Panc1 (cell line): Measurements from ENCODE around the gene PODNL1. TPM values are rescaled to one million over a fixed set of nuclear protein-coding genes. Genes with fewer than 3 reads are reported as not detected.

Source experiments
- ATAC-seq: fragments of 200-7000 bp; cut with Tn5 transposase; 2 replicates; pipeline ENCODE4 v1.9.1; 2020; ENCODE audit warnings: mild to moderate bottlenecking, moderate library complexity
- BruUV-seq: library from RNA; stranded (reverse); fragments of 400-500 nt; replicated peaks from 2 replicates; lab custom pipeline; 2021; lab: Mats Ljungman, UMichigan
- CTCF ChIA-PET: fragments of 300-600 bp; sonication (Branson Sonifier 250); formaldehyde crosslinking; loops from one replicate; lab custom pipeline; 2022; ENCODE audit warnings: antibody characterized with exemption; lab: Charles Lee
- POLR2A ChIA-PET: fragments of 300-600 bp; sonication (Branson Sonifier 250); formaldehyde crosslinking; loops from one replicate; lab custom pipeline; 2022; ENCODE audit warnings: antibody characterized with exemption; lab: Charles Lee
- DNase-seq: peaks from one replicate; pipeline ENCODE4 v3.0.0-alpha.2; 2010; ENCODE audit warnings: low read depth, low spot score
- H3K27ac ChIP-seq: 2 replicates; pipeline ENCODE4 v1.5.1; 2011; ENCODE audit warnings: mild to moderate bottlenecking, low read length, inconsistent platforms
- H3K27me3 ChIP-seq: fragments of 200-500 bp; sonication (Bioruptor generic); 2 replicates; pipeline ENCODE4 v1.6.0; 2014; ENCODE audit warnings: low read length, inconsistent platforms; ENCODE audit not compliant: control insufficient read depth, insufficient read depth
- H3K36me3 ChIP-seq: fragments of 200-500 bp; sonication (Bioruptor generic); 2 replicates; pipeline ENCODE4 v1.5.1; 2014; ENCODE audit warnings: inconsistent platforms, mild to moderate bottlenecking, low read length, moderate library complexity; ENCODE audit not compliant: control insufficient read depth, insufficient read depth
- H3K4me1 ChIP-seq: 2 replicates; pipeline ENCODE4 v1.5.1; 2011; ENCODE audit warnings: inconsistent platforms, mild to moderate bottlenecking, low read length, moderate library complexity; ENCODE audit not compliant: control insufficient read depth, insufficient read depth
- H3K4me3 ChIP-seq, 2 experiments: 2 replicates each; pipeline ENCODE4 v1.5.1; 2011 to 2012; ENCODE audit warnings: low read depth in 2 of 2, low read length in 2 of 2, mild to moderate bottlenecking in 2 of 2, inconsistent platforms in 1 of 2, moderate library complexity in 1 of 2
- H3K9me3 ChIP-seq: fragments of 200-500 bp; sonication (Bioruptor generic); 2 replicates; pipeline ENCODE4 v1.5.1; 2014; ENCODE audit warnings: low read depth, mild to moderate bottlenecking, inconsistent platforms, low read length, moderate library complexity; ENCODE audit not compliant: control insufficient read depth, insufficient read depth
- POLR2AphosphoS5 ChIP-seq: IDR thresholded peaks from 2 replicates; pipeline ENCODE4 v1.6.1; 2012; ENCODE audit warnings: mild to moderate bottlenecking, low read depth, low read length, moderate library complexity
- SIN3A ChIP-seq: IDR thresholded peaks from 2 replicates; pipeline ENCODE4 v1.6.1; 2012; ENCODE audit warnings: low read depth, mild to moderate bottlenecking, low read length, moderate library complexity, borderline replicate concordance; ENCODE audit not compliant: insufficient read depth
- TCF7L2 ChIP-seq: IDR thresholded peaks from 2 replicates; pipeline ENCODE4 v1.6.1; 2011; ENCODE audit warnings: mild to moderate bottlenecking, low read depth, low read length, inconsistent platforms
- in situ Hi-C: cut with HindIII; loops from 2 replicates; pipeline ENCODE4 v1.10.0; 2016; ENCODE audit warnings: low sequenced_read_pairs, low pct_unique_long_range_greater_than_20kb
- intact Hi-C: fragments of 100-400 bp; cut with micrococcal nuclease; formaldehyde crosslinking; loops from one replicate; pipeline ENCODE4 v1.10.0; 2022; ENCODE audit not compliant: unreplicated experiment
- total RNA-seq: library from RNA; stranded (reverse); gene quantifications from one replicate; pipeline ENCODE4 v1.2.1, GENCODE V29; 2021; ENCODE audit not compliant: unreplicated experiment
- TF ChIP-seq, protein P1 (sequence below), 2 experiments: IDR thresholded peaks; 2 replicates each; pipeline ENCODE4 v1.6.1; 2011 to 2012; ENCODE audit warnings: low read depth in 2 of 2, control low read depth in 1 of 2, low read length in 1 of 2, mild to moderate bottlenecking in 1 of 2, moderate library complexity in 1 of 2; ENCODE audit not compliant: insufficient read depth in 1 of 2
- TF ChIP-seq, protein P2 (sequence below): fragments of 450-650 bp; IDR thresholded peaks from 2 replicates; pipeline ENCODE4 v1.5.1; 2017; ENCODE audit warnings: mild to moderate bottlenecking

The PODNL1 gene
- total RNA-seq, 1 experiment from 2014 or later, result 1.4 TPM

DNA sequence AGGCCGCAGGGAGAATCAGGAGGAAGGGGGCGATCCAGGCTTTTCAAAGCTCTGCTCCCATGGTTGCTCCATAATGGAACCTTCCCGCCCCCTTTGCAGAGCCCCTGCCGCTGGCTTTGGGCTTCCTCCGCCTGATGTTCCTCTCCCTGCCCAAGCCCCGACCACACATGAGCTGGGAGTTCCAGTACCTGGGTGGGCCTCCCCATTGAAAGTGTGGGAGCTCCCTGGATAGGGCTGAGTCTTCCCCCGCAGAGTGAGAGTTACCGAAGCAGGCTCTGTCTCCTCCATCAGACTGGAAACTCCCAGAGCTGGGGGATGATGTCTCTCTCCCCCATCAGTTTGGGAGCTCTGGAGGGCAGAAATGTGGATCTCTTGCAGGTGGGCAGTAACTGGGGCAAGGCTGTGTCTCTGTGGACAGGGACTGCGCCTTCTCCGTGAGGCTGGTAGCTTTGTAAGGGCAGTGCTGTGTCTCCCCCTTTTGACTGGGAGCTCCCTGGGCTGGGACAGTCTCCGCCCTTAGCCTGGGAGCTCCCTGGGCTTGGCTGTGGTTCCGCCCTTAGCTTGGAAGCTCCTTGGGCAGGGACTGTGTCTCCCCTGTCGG is 14.8 kb upstream of the PODNL1 start:
- POLR2A ChIA-PET, result interaction anchor here (0.5 kb wide), 1 partner anchor 80 kb away, joined by 9 read pairs; no protein-coding TSS in a partner anchor
- ATAC-seq (peak; percentile 44), DNase-seq (no peak)
- intact Hi-C loops, result no loop called here
- Histone ChIP-seq H3K27me3 (no peaks in the 10 kb centered on the region), H3K27ac (peak overlapping the region; percentile 84), H3K36me3 (no peaks in the 10 kb centered on the region; the same call in 1 of the 2 replicates), H3K9me3 (no peaks in the 10 kb centered on the region), H3K4me3 (peak overlapping the region; percentile 82 to 84), H3K4me1 (peaks cover 6% of the 10 kb centered on the region)
- CTCF ChIA-PET, result no interaction called here
- in situ Hi-C loops, result no loop called here
- 0 out of 2 replicates have a peak, but pooled peaks have one; percentile 13 for TF ChIP-seq SIN3A
- TF ChIP-seq, protein P1, sequence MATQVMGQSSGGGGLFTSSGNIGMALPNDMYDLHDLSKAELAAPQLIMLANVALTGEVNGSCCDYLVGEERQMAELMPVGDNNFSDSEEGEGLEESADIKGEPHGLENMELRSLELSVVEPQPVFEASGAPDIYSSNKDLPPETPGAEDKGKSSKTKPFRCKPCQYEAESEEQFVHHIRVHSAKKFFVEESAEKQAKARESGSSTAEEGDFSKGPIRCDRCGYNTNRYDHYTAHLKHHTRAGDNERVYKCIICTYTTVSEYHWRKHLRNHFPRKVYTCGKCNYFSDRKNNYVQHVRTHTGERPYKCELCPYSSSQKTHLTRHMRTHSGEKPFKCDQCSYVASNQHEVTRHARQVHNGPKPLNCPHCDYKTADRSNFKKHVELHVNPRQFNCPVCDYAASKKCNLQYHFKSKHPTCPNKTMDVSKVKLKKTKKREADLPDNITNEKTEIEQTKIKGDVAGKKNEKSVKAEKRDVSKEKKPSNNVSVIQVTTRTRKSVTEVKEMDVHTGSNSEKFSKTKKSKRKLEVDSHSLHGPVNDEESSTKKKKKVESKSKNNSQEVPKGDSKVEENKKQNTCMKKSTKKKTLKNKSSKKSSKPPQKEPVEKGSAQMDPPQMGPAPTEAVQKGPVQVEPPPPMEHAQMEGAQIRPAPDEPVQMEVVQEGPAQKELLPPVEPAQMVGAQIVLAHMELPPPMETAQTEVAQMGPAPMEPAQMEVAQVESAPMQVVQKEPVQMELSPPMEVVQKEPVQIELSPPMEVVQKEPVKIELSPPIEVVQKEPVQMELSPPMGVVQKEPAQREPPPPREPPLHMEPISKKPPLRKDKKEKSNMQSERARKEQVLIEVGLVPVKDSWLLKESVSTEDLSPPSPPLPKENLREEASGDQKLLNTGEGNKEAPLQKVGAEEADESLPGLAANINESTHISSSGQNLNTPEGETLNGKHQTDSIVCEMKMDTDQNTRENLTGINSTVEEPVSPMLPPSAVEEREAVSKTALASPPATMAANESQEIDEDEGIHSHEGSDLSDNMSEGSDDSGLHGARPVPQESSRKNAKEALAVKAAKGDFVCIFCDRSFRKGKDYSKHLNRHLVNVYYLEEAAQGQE (IDR thresholded peaks at IDR 0.05; ENCODE audit: insufficient read depth in 1 of 2, low read depth in 2 of 2, low read length in 1 of 2), result no peak
- no TSS peak for BruUV-seq

DNA sequence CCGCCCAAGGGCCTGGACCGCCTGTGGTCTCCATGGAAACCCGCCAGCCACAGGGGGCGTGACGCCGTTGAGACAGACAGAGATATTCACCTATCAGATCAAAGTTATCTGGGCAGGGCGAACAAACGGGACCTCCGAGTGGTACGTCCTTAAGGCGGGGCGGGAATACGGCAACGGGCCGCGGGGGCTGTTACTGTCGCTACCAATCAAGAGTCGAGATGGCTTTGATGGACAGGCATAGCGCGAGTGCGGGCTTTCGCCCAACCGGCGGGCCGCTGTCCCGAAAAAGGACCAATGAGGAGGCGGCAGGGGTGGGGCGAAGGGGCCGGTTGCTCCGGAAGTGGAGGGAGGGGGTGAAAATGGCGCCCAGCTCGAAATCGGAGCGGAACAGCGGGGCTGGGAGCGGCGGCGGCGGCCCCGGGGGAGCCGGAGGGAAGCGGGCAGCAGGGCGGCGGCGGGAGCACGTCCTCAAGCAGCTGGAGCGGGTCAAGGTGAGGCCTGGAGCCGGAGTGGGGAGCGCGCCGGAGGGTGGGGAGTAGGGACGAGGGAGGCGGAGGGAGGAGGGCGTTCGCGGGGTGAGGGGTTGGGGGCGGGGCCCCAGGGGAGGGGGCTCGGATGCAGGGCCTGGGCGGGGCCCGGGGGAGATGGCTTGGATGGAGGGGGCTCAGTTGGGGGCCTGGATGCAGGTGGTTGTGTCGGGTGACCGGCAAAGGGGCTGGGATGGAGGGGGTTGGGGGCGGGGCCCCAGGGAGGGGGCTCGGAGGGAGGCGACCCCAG is 14.1 kb upstream of the PODNL1 start, which contains the start of gene DCAF15:
TSS of gene DCAF15 (plus strand) at position 356 of the 777 bp plus-strand sequence. CDS start at position 360, 4 bp downstream.
- ChIA-PET POLR2A (no interaction called here), CTCF (no interaction called here)
- BruUV-seq, result no TSS peak
- Histone ChIP-seq H3K36me3 (no peaks in the 10 kb centered on the region; the same call in 1 of the 2 replicates), H3K9me3 (no peaks in the 10 kb centered on the region), H3K4me3 (peak within 1 kb of the TSS; percentile 82 to 84), H3K27me3 (no peaks in the 10 kb centered on the region), H3K4me1 (peaks cover 6% of the 10 kb centered on the region), H3K27ac (peak within 1 kb of the TSS; percentile 84)
- in situ Hi-C loops (no loop called here), intact Hi-C loops (no loop called here)
- peak; percentile 95 for DNase-seq
- ATAC-seq, result peak; percentile 98
- TF ChIP-seq, protein P2, sequence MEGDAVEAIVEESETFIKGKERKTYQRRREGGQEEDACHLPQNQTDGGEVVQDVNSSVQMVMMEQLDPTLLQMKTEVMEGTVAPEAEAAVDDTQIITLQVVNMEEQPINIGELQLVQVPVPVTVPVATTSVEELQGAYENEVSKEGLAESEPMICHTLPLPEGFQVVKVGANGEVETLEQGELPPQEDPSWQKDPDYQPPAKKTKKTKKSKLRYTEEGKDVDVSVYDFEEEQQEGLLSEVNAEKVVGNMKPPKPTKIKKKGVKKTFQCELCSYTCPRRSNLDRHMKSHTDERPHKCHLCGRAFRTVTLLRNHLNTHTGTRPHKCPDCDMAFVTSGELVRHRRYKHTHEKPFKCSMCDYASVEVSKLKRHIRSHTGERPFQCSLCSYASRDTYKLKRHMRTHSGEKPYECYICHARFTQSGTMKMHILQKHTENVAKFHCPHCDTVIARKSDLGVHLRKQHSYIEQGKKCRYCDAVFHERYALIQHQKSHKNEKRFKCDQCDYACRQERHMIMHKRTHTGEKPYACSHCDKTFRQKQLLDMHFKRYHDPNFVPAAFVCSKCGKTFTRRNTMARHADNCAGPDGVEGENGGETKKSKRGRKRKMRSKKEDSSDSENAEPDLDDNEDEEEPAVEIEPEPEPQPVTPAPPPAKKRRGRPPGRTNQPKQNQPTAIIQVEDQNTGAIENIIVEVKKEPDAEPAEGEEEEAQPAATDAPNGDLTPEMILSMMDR, result no peak
- 0 out of 2 replicates have a peak, but pooled peaks have one; percentile 47 for TF ChIP-seq POLR2AphosphoS5
- TF ChIP-seq TCF7L2, result no peak
- TF ChIP-seq, protein P1 (IDR thresholded peaks at IDR 0.05; ENCODE audit: insufficient read depth in 1 of 2, low read depth in 2 of 2, low read length in 1 of 2), result no peak
- TF ChIP-seq SIN3A, result peak; percentile 62; the same call in 1 of the 2 replicates
